A204.1 (cell line): ENCODE results near the gene ARHGAP15.

Experiments
- FAIRE-seq: peaks from 2 replicates; lab custom pipeline; 2012; peaks lifted over from hg19 to GRCh38; lab: Jason Lieb, UNC

Gene ARHGAP15

GRCh38 chr2:143401861-143402260 is 272.6 kb downstream of the ARHGAP15 start:
- FAIRE-seq, result no peak

- no peak for FAIRE-seq
These were observed 273.2 kb downstream of the ARHGAP15 start for GRCh38 chr2:143402451-143402850.

- no peak for FAIRE-seq
These were observed 281.1 kb downstream of the ARHGAP15 start for GRCh38 chr2:143410082-143410897.

- no peak for FAIRE-seq
These were observed 286.4 kb downstream of the ARHGAP15 start for GRCh38 chr2:143415571-143415970.

- FAIRE-seq, result no peak
These were observed 288.2 kb downstream of the ARHGAP15 start for GRCh38 chr2:143417428-143417827.

- FAIRE-seq, result no peak
These were observed 291.1 kb downstream of the ARHGAP15 start for GRCh38 chr2:143420313-143420712.

GRCh38 chr2:143422681-143423080 is 293.5 kb downstream of the ARHGAP15 start:
- no peak for FAIRE-seq

- no peak for FAIRE-seq
These were observed 296.7 kb downstream of the ARHGAP15 start for GRCh38 chr2:143425896-143426295.

GRCh38 chr2:143426296-143426695 is 297.1 kb downstream of the ARHGAP15 start:
- no peak for FAIRE-seq

- no peak for FAIRE-seq
These were observed 299.5 kb downstream of the ARHGAP15 start for GRCh38 chr2:143428700-143429099.

GRCh38 chr2:143429932-143430679 is 300.9 kb downstream of the ARHGAP15 start:
- no peak for FAIRE-seq

- no peak for FAIRE-seq
These were observed 302.1 kb downstream of the ARHGAP15 start for GRCh38 chr2:143431316-143431715.

- FAIRE-seq, result no peak
These were observed 304.0 kb downstream of the ARHGAP15 start for GRCh38 chr2:143433251-143433650.

GRCh38 chr2:143433840-143434239 is 304.6 kb downstream of the ARHGAP15 start:
- no peak for FAIRE-seq

GRCh38 chr2:143434445-143434844 is 305.2 kb downstream of the ARHGAP15 start:
- FAIRE-seq, result no peak

- no peak for FAIRE-seq
These were observed 305.9 kb downstream of the ARHGAP15 start for GRCh38 chr2:143435131-143435530.

GRCh38 chr2:143436951-143437350 is 307.7 kb downstream of the ARHGAP15 start:
- FAIRE-seq, result no peak

- no peak for FAIRE-seq
These were observed 311.3 kb downstream of the ARHGAP15 start for GRCh38 chr2:143440411-143441012.

GRCh38 chr2:143442193-143442592 is 313.0 kb downstream of the ARHGAP15 start:
- no peak for FAIRE-seq

GRCh38 chr2:143451642-143452281 is 322.5 kb downstream of the ARHGAP15 start:
- FAIRE-seq, result no peak

- no peak for FAIRE-seq
These were observed 323.7 kb downstream of the ARHGAP15 start for GRCh38 chr2:143452817-143453451.

- FAIRE-seq, result no peak
These were observed 324.8 kb downstream of the ARHGAP15 start for GRCh38 chr2:143453981-143454511.
